ENCODE measurements around the gene PROK2. TPM values are rescaled to one million over a fixed set of nuclear protein-coding genes. Genes with fewer than 3 reads are reported as not detected.

The PROK2 gene
- polyA plus RNA-seq, 3 donors = 0.29 TPM; not detected in 2

- no peak for DNase-seq (ENCODE audit: extremely low read depth in 1 of 11, low read depth in 9 of 11, low spot score in 4 of 11)
Observed at GRCh38 chr3:71791634-71792033, 6.7 kb upstream of the PROK2 start.

- no peak for DNase-seq (ENCODE audit: extremely low read depth in 1 of 11, low read depth in 9 of 11, low spot score in 4 of 11)
Observed at GRCh38 chr3:71789922-71790321, 5.0 kb upstream of the PROK2 start.

- no peak for DNase-seq (ENCODE audit: extremely low read depth in 1 of 11, low read depth in 9 of 11, low spot score in 4 of 11)
Observed at GRCh38 chr3:71787851-71788405, 3.0 kb upstream of the PROK2 start.

GRCh38 chr3:71786551-71786950, 1.6 kb upstream of the PROK2 start:
- DNase-seq (ENCODE audit: extremely low read depth in 1 of 11, low read depth in 9 of 11, low spot score in 4 of 11) = peak in 1 of 11 donors; percentile 29

GRCh38 chr3:71786217-71786549, 1.2 kb upstream of the PROK2 start:
- no peak for DNase-seq (ENCODE audit: extremely low read depth in 1 of 11, low read depth in 9 of 11, low spot score in 4 of 11)

- DNase-seq (ENCODE audit: extremely low read depth in 1 of 11, low read depth in 9 of 11, low spot score in 4 of 11) = no peak
Observed at GRCh38 chr3:71785532-71786216, 726 bp upstream of the PROK2 start.

- DNase-seq (ENCODE audit: extremely low read depth in 1 of 11, low read depth in 9 of 11, low spot score in 4 of 11) = no peak
Observed at GRCh38 chr3:71784201-71784913, 591 bp downstream of the PROK2 start.

GRCh38 chr3:71783152-71783551, 1.8 kb downstream of the PROK2 start:
- DNase-seq (ENCODE audit: extremely low read depth in 1 of 11, low read depth in 9 of 11, low spot score in 4 of 11) = peak in 2 of 11 donors; percentile 26 to 31

GRCh38 chr3:71780430-71780829, 4.5 kb downstream of the PROK2 start:
- DNase-seq (ENCODE audit: extremely low read depth in 1 of 11, low read depth in 9 of 11, low spot score in 4 of 11) = no peak

- no peak for DNase-seq (ENCODE audit: extremely low read depth in 1 of 11, low read depth in 9 of 11, low spot score in 4 of 11)
Observed at GRCh38 chr3:71779674-71780377, 5.1 kb downstream of the PROK2 start.

GRCh38 chr3:71778353-71778752, 6.6 kb downstream of the PROK2 start:
- no peak for DNase-seq (ENCODE audit: extremely low read depth in 1 of 11, low read depth in 9 of 11, low spot score in 4 of 11)

GRCh38 chr3:71776538-71776937, 8.4 kb downstream of the PROK2 start:
- no peak for DNase-seq (ENCODE audit: extremely low read depth in 1 of 11, low read depth in 9 of 11, low spot score in 4 of 11)

GRCh38 chr3:71771884-71772283, 13.1 kb downstream of the PROK2 start:
- DNase-seq (ENCODE audit: extremely low read depth in 1 of 11, low read depth in 9 of 11, low spot score in 4 of 11) = no peak

- DNase-seq (ENCODE audit: extremely low read depth in 1 of 11, low read depth in 9 of 11, low spot score in 4 of 11) = no peak
Observed at GRCh38 chr3:71771126-71771525, 13.8 kb downstream of the PROK2 start.

- DNase-seq (ENCODE audit: extremely low read depth in 1 of 11, low read depth in 9 of 11, low spot score in 4 of 11) = no peak
Observed at GRCh38 chr3:71763426-71763825, 21.5 kb downstream of the PROK2 start.

GRCh38 chr3:71760140-71760539, 24.8 kb downstream of the PROK2 start:
- DNase-seq (ENCODE audit: extremely low read depth in 1 of 11, low read depth in 9 of 11, low spot score in 4 of 11) = no peak

- no peak for DNase-seq (ENCODE audit: extremely low read depth in 1 of 11, low read depth in 9 of 11, low spot score in 4 of 11)
Observed at GRCh38 chr3:71759401-71759800, 25.5 kb downstream of the PROK2 start.

GRCh38 chr3:71758091-71758490, 26.9 kb downstream of the PROK2 start:
- no peak for DNase-seq (ENCODE audit: extremely low read depth in 1 of 11, low read depth in 9 of 11, low spot score in 4 of 11)

GRCh38 chr3:71754610-71755253, 30.2 kb downstream of the PROK2 start:
- DNase-seq (ENCODE audit: extremely low read depth in 1 of 11, low read depth in 9 of 11, low spot score in 4 of 11) = peak in 1 of 11 donors; percentile 7
